Esophagus muscularis mucosa (tissue), 4 donors: ENCODE measurements around the gene PRR27. TPM values are rescaled to one million over a fixed set of nuclear protein-coding genes. Genes with fewer than 3 reads are reported as not detected.

Experiments used
- DNase-seq: peaks from one replicate; pipeline ENCODE4 v3.0.0-alpha.2; 2017; ENCODE audit errors: extremely low spot score
- H3K27ac ChIP-seq, 4 donors: fragments of 200-600 bp; sonication (generic); replicated peaks in 1 of 4; 1 replicate in 3 of 4; 2 replicates in 1 of 4; pipeline ENCODE4 v1.5.1; 2016 to 2019; ENCODE audit warnings: mild to moderate bottlenecking in 1 of 4
- H3K27me3 ChIP-seq, 4 donors: fragments of 200-600 bp; sonication (generic); one replicate each; pipeline versions ENCODE4 v1.5.1 to v1.6.0; 2016 to 2019
- H3K36me3 ChIP-seq, 4 donors: fragments of 200-600 bp; sonication (generic); one replicate each; pipeline ENCODE4 v1.5.1; 2016 to 2019
- H3K4me1 ChIP-seq, 4 donors: fragments of 200-600 bp; sonication (generic); one replicate each; pipeline ENCODE4 v1.5.1; 2016 to 2019
- H3K4me3 ChIP-seq, 4 donors: fragments of 200-600 bp; sonication (generic); 1 replicate in 2 of 4; 2 replicates in 2 of 4; pipeline ENCODE4 v1.5.1; 2016 to 2019; ENCODE audit warnings: mild to moderate bottlenecking in 4 of 4, moderate library complexity in 1 of 4
- H3K9me3 ChIP-seq, 4 donors: fragments of 200-600 bp; sonication (generic); 1 replicate in 3 of 4; 2 replicates in 1 of 4; pipeline ENCODE4 v1.5.1; 2016 to 2019
- CTCF ChIP-seq, 3 experiments: fragments of 200-600 bp in 2 of 3; fragments of 450-650 bp in 1 of 3; sonication (generic) in 2 of 3; IDR thresholded peaks; one replicate each; pipeline ENCODE4 v1.5.1; 2017 to 2019; ENCODE audit warnings: antibody characterized with exemption in 3 of 3, mild to moderate bottlenecking in 2 of 3, moderate library complexity in 1 of 3
- EP300 ChIP-seq: sonication (generic); formaldehyde crosslinking; IDR thresholded peaks from one replicate; pipeline ENCODE4 v1.6.1; 2017; ENCODE audit warnings: antibody characterized with exemption
- POLR2A ChIP-seq: fragments of 450-650 bp; IDR thresholded peaks from one replicate; pipeline ENCODE4 v1.6.1; 2017; ENCODE audit warnings: antibody characterized with exemption, moderate library complexity, mild to moderate bottlenecking, low read depth
- POLR2AphosphoS5 ChIP-seq, 2 donors: sonication (generic); formaldehyde crosslinking; IDR thresholded peaks; one replicate each; pipeline ENCODE4 v1.6.1; 2017; ENCODE audit warnings: antibody characterized with exemption in 2 of 2
- WGBS: methylation state at CpG from one replicate; pipeline ENCODE4 v1.1.5; 2018; 5-methylcytosine and 5-hydroxymethylcytosine counted together
- intact Hi-C: fragments of 100-400 bp; cut with DNase I; formaldehyde crosslinking; loops from one replicate; pipeline ENCODE4 v1.15.1; 2023
- total RNA-seq, 4 donors: library from RNA; depleted of rRNA; stranded (reverse); fragments of >200 nt; gene quantifications; one replicate each; pipeline versions ENCODE4 v1.1.0 to v1.2.1, GENCODE V29; 2016

The PRR27 gene
- total RNA-seq, 4 donors from 2014 or later, result not detected

- intact Hi-C loops, result no loop called here
Measured at GRCh38 chr4:70182517-70183167, 28.6 kb downstream of the PRR27 start.

DNA sequence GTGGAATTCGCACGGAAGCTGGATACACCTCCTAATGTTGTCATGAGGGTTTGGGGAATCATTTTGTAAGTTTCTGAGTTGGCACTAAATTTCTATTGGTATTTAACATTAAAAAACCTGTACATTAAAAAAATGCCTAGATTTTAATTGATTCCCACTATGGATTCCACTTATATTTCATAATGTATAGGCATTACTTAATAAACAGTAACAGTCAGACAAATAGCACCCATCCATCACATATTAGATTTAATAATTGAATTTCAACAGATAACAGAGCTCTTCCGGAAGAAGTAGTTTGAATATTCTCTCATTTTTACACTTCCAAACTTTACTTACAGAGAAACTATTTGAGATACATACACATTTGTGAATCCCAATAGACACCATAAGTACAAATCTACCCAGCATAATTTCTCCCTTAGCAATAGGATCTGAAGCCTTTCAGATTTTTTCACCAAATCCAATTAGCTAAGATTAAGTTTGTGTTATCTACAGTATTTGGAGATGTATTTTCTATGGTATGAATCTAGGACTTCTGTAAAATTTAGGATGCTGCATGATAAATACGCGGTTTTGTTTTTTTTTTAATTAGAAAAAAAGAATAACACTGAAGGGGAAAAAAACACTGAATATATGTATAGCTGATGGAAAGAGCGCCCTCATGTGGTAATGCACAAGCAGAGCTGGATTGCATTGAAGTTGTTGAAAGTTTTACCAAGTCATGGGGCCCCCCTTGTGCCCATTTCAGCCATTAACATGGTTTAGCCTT lies 29.3 kb downstream of the PRR27 start:
- TF ChIP-seq CTCF (IDR thresholded peaks at IDR 0.05) (peak in 2 of 3 experiments; percentile 21 to 39), EP300 (no peak)
- Histone ChIP-seq H3K27me3 (no peaks in the 10 kb centered on the region), H3K4me1 (no peaks in the 10 kb centered on the region), H3K9me3 (no peaks in the 10 kb centered on the region), H3K4me3 (no peak overlapping the region), H3K36me3 (no peaks in the 10 kb centered on the region), H3K27ac (no peak overlapping the region)
- 64% methylated on average over 6 of the region's 6 CpGs for WGBS
- DNase-seq, result no peak
- intact Hi-C loops, result no loop called here

More at GRCh38 chr4:70182517-70183167, 28.6 kb downstream of the PRR27 start:
- no peak for DNase-seq
- Histone ChIP-seq H3K4me1 (no peaks in the 10 kb centered on the region), H3K27me3 (no peaks in the 10 kb centered on the region), H3K9me3 (no peaks in the 10 kb centered on the region), H3K27ac (no peak overlapping the region), H3K36me3 (no peaks in the 10 kb centered on the region), H3K4me3 (no peak overlapping the region)
- TF ChIP-seq POLR2A (no peak), CTCF (IDR thresholded peaks at IDR 0.05) (no peak), EP300 (no peak), POLR2AphosphoS5 (IDR thresholded peaks at IDR 0.05) (no peak)
- 46% methylated on average over 2 of the region's 2 CpGs for WGBS

DNA sequence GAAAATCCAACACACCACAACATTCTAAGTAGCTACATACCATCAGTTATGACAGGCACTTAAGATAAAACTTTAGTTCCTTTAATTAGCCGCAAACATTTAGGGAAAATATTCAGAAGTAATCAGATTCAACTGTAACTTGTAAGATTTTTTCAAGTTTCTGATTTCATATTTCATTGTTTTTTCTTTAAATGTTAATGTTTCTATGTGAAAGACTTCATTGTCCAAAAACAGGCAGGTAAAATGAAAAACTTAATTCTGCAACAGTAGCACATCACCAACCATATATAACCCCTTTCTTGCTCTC lies 29.9 kb downstream of the PRR27 start:
- Histone ChIP-seq H3K4me1 (no peaks in the 10 kb centered on the region), H3K27ac (no peak overlapping the region), H3K36me3 (no peaks in the 10 kb centered on the region), H3K27me3 (no peaks in the 10 kb centered on the region), H3K9me3 (no peaks in the 10 kb centered on the region), H3K4me3 (no peak overlapping the region)
- no peak for TF ChIP-seq POLR2AphosphoS5 (IDR thresholded peaks at IDR 0.05)
- no peak for TF ChIP-seq EP300
- TF ChIP-seq POLR2A, result no peak
- no peak for TF ChIP-seq CTCF (IDR thresholded peaks at IDR 0.05)
- 79% methylated on average over 1 of the region's 1 CpG for WGBS
- DNase-seq, result no peak
- intact Hi-C loops, result no loop called here

DNA sequence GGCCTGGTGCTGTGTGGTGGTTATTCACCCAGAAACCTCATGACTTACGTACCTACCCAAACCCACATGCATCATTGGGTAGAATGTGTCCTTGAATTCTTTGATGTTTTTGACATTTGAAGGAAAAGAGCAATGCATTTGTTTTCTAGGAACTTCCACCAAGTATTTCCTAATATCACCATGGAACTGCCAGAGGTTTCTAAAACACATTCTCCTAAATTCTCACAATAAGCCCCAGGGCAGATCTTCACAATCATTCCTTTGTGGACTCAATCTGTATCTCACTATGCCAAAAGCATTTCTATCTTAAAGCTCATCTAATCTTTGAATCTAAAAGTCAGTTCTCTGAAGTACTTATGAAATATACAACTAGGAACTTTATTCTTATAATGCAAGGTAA lies 33.2 kb downstream of the PRR27 start:
- Histone ChIP-seq H3K36me3 (no peaks in the 10 kb centered on the region), H3K4me1 (no peaks in the 10 kb centered on the region), H3K27ac (no peak overlapping the region), H3K9me3 (no peaks in the 10 kb centered on the region), H3K27me3 (no peaks in the 10 kb centered on the region), H3K4me3 (no peak overlapping the region)
- no peak for TF ChIP-seq CTCF (IDR thresholded peaks at IDR 0.05)
- DNase-seq, result no peak
- intact Hi-C loops, result no loop called here
- WGBS, result 94% methylated on average over 1 of the region's 1 CpG

GRCh38 chr4:70190579-70190978 lies 36.5 kb downstream of the PRR27 start:
- TF ChIP-seq CTCF (IDR thresholded peaks at IDR 0.05) (no peak), EP300 (no peak), POLR2AphosphoS5 (IDR thresholded peaks at IDR 0.05) (no peak), POLR2A (no peak)
- Histone ChIP-seq H3K4me1 (no peaks in the 10 kb centered on the region), H3K4me3 (no peak overlapping the region), H3K9me3 (no peaks in the 10 kb centered on the region), H3K36me3 (no peaks in the 10 kb centered on the region), H3K27ac (no peak overlapping the region), H3K27me3 (no peaks in the 10 kb centered on the region)
- intact Hi-C loops, result no loop called here
- 95% methylated on average over 1 of the region's 1 CpG for WGBS
- DNase-seq, result no peak
